EH (cell line): Measurements from ENCODE around the gene TENM4.
"Not testable (repeated sequence)": the region's sequence is repeated elsewhere in the genome, so short reads cannot be mapped to it uniquely, and the experiment has no call there.

Source experiments
- DNase-seq: peaks from one replicate; pipeline ENCODE4 v3.0.0-alpha.2; 2015; ENCODE audit warnings: low read depth

The TENM4 gene

GRCh38 chr11:79021601-79022000, 419.2 kb downstream of the TENM4 start:
- DNase-seq = no peak

- DNase-seq = no peak
These were observed 420.9 kb downstream of the TENM4 start for GRCh38 chr11:79019975-79020374.

- no peak for DNase-seq
These were observed 421.6 kb downstream of the TENM4 start for GRCh38 chr11:79019277-79019676.

DNA sequence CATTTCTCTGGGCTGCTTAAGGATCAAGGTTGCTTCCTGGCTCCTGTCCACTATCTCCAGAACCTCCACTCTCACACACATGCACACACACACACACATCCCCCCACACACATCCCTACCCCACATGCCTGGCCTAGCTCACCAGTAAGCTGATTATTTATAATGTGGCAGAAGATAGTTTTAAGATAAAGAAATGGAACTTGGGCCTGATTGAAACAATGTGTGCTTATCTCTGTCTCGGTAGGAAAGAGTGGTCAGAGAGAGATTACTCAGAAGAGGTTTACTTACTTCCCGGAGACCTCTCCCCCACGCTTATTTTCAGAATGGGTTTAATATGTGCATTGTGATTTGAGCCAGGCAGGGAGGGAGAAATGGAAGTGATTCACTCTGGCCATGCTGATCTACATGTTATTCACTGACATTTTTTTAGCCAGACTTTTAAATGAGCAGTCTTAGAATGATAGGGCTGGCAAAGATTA, 422.4 kb downstream of the TENM4 start:
- peak; percentile 91 for DNase-seq

DNA sequence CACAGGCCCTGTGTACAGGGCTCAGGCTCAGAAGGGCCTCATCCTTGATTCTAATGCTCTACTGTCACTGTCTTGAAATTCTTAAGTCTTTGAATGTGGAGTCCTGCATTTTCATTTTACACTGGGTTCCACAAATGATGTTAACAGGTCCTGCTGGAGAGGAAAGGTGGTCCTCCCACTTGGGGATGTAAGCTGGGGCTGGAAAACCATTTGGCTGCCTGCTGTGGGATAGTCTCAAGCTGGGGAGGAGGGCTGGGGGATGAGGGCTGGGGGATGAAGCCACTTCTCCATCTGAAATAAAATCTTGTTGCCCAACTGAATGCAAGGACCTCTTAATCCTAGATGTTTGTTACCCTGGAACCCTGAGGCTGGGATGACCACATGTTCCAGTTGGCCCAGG, 423.0 kb downstream of the TENM4 start:
- no peak for DNase-seq

DNA sequence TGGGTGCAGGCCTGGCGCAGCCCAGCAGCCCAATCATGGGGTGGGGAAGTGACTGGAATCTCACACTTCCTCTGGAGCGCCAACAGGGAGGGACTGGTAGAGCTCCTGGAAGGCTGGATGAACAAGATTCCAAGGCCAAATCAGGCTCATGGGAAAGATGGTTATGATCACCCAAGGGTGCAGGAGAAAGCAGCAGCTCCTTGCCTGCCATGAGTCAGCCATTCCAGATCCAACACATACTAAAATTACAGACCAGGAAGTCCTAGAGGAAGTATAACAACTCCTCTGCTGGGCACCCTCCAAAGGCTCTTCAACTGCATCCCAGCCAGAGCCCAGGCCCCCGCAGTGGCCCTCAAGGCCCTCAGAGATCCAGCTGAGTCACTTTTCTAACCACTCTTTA, 427.3 kb downstream of the TENM4 start:
- peak; percentile 76 for DNase-seq

DNA sequence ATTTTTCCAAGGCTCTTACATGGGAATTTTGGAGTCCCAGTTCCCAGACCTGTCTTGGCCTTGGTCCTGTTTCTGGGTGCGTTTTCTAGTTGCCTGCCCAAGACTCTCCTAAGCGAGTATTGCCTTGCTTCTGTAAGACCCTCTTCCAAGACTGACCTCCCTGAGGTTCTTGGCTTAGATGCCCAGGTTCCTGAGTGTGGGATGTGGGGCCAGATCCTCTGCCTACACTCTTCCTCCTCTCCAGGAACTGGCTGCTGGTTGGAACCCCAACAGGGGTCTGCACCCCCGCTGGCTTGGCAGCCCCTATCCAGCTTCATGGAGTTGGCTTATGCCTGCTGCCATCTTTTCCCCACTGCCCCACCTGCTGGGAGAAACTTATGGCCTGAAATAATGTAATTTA, 429.5 kb downstream of the TENM4 start:
- no peak for DNase-seq

GRCh38 chr11:79007771-79008402, 432.9 kb downstream of the TENM4 start:
- peak; percentile 12 for DNase-seq

DNA sequence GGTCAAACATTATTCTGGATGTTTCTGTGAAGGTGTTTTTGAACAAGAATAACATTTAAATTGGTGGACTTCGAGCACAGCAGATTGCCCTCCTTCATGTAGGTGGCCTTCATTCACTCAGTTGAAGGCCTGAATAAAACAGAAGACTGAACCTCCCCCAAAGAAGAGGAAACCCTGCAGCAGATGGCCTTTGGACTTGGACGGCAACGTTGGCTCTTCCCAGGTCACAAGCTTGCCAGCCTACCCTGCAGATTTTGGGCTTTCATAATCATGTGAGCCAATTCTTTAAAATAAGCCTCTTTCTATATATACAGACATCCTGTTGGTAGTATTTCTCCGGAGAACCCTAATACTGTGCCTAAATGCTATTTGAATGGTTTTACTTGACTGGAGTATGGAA, 434.0 kb downstream of the TENM4 start:
- DNase-seq = no peak

GRCh38 chr11:78996007-78996406, 444.8 kb downstream of the TENM4 start:
- no peak for DNase-seq

DNA sequence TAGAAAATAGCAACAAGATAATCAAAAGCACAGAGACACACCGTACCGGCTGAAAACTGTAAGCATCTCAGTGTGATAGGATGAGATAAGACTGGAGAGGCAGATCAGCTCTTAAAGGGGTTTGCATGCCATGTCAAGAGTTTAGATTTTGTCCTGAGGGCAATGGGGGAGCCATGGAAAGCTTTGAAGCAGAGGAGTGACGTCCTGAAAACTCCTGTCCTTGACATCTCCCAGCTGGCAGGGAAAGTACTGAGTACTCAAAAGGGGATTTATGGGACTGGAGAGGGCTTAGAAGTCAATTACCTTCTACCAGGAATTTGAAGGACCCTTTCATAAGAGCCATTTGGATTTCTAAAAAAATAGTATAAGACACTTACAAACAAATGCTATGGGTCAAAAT, 445.7 kb downstream of the TENM4 start:
- no peak for DNase-seq

DNA sequence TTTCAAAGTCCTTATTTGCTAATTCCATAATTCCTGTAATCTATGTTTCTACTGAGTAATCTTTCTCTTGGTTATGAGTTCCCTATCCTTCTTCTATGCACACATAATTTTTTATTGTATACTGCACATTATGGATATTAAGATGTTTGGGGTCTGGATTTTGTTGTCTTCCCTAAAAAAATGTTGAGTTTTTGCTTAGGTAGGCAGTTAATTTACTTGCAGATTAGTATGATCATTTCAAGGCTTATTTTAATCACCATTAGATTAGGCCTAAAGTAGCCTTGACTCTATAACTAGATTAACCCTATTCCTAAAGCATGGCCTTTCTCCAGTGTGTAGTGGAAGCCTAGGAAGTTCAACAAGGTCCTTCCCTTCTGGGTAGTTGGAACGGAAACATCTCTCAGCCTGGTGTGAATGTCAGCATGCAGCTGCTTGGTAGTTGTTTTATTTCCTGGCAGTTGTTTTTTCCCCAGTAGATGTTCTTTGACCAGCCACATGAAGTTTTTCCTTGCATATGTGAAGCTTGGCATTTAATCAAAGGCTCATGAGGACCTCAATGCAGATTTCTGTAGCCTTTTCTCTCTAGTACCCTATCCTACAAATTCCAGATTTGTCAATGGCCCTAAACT, 446.9 kb downstream of the TENM4 start:
- DNase-seq = no peak

GRCh38 chr11:78991681-78992080, 449.1 kb downstream of the TENM4 start:
- DNase-seq = no peak

- no peak for DNase-seq
These were observed 450.6 kb downstream of the TENM4 start for GRCh38 chr11:78990261-78990660.

- no peak for DNase-seq
These were observed 453.1 kb downstream of the TENM4 start for GRCh38 chr11:78987748-78988147.

DNA sequence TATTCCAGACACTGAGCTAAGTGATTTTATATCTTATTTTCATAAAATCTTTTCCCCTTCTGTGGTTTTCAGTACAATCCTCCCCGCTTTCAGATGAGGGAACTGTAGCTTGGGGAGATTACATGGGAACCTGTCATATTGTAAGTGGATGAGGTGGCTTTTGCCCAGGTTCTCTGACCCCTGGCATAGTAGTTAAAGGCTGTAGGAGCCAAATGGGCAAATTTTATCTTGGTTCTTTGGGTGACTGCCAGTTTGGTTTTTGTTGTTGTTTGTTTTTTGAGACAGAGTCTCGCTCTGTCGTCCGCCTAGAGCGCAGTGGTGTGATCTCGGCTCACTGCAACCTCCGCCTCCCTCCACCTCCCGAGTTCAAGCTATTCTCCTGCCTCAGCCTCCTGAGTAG, 454.5 kb downstream of the TENM4 start:
- no peak for DNase-seq

- DNase-seq = no peak
These were observed 455.2 kb downstream of the TENM4 start for GRCh38 chr11:78985663-78986062.

DNA sequence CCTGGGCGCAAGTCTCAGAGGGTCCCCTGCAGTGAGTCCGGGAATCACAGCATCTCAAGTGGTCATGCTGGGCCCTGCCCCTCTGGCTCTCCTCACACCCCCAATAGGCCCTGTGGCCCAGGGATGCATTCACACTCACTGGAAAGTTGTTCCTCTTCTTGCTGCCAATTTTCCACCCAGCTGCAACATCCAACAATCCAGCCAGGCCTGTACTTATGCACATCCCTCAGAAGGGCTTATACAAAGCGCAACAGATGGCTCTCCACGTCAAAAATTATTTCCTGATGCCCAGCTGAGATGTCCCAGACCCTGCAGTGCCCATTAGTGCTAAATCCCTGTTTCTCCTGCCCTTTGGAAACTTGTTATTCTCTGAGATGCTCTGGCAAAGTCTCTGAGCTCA, 458.4 kb downstream of the TENM4 start:
- no peak for DNase-seq

DNA sequence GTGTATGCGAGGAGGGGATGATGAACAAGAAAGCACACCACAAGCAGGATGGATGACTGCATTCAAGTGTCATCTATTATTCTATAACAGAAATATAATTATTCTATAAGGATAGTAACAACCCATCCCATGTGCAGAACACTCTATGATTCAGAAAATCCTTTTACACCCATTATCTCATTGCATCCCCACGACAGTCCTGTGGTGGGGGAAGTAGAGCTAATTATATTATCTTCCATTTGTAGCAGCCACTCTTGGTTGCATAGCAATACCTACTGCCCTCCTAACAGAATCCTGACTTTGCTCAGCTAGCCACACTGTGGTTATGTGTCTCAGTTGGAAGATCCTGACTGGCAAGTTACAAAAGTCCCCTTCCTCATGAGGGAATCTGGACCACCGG, 459.7 kb downstream of the TENM4 start:
- DNase-seq = no peak

- DNase-seq = no peak
These were observed 462.0 kb downstream of the TENM4 start for GRCh38 chr11:78978831-78979230.

DNA sequence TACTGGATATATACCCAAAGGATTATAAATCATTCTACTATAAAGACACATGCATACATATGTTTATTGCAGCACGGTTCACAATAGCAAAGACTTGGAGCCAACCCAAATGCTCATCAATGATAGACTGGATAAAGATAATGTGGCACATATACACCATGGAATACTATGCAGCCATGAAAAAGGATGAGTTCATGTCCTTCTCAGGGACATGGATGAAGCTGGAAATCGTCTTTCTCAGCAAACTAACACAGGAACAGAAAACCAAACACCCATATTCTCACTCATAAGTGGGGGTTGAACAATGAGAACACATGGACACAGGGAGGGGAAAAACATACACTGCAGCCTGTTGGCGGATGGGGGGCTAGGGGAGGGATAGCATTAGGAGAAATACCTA, 463.0 kb downstream of the TENM4 start:
- not testable (repeated sequence) for DNase-seq

- DNase-seq = no peak
These were observed 463.8 kb downstream of the TENM4 start for GRCh38 chr11:78977009-78977408.

DNA sequence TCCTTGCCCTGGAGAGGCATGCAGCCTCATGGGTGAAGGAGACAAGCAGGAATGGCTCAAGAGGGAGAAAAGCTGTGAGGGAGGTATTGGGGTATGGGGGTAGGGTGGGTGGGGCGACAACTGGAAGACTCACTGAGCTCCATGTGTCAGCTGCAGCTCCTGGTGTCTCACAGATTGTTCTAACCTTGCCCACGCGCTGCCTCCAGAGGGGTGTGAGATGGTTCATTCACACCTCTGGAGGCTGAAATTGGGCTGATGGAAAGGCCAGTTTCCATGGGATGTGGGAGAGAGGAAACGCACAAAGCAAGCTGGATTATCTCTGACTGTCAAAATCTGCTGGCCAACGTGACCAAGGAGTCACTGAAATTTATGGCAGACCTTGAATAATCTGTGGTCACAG, 465.7 kb downstream of the TENM4 start:
- no peak for DNase-seq

GRCh38 chr11:78973876-78974275, 467.0 kb downstream of the TENM4 start:
- no peak for DNase-seq
